Embryonic facial prominence (tissue), 1 donor: ENCODE data around the gene FAM222A.
A peak's percentile ranks its signal among the peaks of the same experiment; 100 is the strongest.

Source experiments
- DNase-seq: peaks from one replicate; pipeline ENCODE4 v3.0.0-alpha.2; 2016; ENCODE audit errors: extremely low spot score

The FAM222A gene

DNA sequence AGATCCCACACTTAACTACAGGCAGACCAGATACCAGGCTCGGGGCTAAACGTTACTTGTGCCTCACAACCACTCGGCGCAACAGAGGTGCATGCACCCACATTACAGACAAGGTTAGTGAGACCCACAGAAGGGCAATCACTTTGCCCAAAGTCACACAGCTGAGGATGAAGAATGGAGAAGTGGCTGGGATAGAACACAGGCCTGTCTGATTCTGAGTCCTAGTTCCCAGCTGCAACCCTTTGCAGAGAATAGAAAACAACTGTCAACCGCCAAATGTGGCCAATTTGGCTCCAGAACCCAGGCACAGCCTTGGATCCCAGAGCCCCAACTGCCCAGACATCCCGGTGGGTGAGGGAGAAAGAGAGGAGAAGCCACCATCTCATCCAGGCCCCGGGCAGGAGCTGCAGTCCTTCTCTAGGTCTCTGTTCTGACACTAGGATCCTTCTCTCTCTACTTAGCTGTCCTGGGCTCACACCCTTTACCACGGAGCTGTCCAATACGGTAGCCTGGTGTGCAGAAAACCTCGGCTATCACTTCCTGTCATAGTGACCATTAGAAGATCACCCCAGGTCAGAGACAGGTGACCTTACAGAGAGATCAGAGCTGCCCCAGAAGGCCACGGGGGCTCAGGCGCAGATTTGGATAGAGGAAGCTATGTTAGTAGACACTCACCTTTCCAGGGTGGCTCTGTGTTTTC, 59.1 kb downstream of the FAM222A start:
- DNase-seq, result no peak

DNA sequence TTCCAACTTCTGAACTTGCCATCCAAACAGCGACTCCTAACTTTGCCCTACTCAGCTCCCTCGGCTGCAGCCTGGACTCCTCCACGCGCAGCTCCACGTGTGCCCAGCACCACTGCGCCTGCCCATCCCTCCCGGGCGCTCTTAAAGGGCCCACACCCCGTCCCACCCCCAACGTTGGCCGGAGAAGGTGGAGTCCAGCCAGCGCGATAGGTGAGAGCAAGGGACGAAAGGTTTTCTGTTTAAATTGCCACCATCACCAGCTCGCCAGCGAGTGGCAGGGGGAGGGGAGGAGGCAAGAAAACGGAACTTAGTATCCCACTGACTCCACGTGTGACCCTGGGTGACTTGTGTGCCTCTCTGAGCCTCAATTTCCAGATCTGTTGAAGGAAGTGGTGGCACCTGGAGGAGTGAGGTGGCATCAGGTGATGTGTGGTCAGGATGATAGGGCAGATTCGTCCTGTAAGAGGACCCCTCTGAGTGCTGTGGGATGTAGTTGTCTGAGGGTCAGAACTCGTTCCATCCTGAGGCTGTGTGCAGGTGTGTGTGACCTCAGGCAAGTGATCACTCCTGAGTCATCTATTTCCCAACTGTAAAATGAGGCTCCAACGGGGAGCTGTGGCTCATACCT, 59.9 kb downstream of the FAM222A start:
- DNase-seq, result no peak

DNA sequence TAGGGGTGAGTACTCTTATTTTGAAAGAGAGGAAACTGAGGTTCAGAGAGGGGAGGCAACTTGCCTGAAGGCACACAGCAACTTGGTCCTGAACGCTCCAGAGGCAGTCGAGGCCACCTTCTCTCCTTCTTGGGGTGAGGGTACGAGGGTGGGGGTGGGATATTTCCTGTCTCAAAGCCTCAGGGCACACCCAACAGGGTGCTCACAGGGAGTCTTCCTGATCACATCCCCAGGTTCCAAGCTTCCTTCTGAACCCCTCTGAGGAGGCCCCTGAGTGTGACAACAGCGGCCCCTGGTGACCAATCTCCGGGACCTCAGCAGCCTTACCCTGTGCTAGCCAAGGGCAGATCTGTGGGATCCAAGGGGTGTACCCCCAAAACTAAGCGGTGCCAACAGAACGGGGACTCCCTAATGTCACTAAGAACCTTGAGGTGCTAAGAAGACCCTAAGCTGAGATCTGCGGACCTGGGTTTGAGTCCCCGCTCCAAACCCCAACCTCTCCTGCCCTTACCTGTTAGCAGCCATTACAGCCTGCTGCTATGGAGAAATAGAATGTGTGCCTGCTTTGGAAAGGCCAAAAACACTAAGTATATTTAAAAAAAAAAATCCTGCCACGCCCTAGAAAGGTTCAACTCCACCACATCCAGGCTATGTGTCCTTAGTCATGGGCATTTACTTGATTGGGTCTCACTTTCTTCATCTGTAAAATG, 61.7 kb downstream of the FAM222A start:
- DNase-seq, result peak; percentile 9

DNA sequence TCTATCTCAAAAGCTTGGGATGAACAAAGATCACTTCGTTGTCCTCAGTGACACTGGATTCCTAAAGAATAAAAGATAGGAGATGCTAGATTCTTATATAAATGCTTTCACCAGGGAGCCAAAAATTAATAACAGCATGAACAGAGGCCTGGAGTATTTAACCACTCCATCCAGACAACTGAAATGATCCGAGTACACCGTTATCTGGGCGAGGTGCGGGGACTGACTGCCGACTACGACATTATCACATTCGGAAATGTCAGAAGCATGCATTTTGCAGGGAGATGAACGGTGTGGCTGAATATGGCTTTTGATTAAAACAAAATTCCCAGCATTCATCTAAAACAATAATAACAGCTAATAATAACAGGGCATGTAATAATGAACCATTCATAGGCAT, 63.0 kb downstream of the FAM222A start:
- no peak for DNase-seq

DNA sequence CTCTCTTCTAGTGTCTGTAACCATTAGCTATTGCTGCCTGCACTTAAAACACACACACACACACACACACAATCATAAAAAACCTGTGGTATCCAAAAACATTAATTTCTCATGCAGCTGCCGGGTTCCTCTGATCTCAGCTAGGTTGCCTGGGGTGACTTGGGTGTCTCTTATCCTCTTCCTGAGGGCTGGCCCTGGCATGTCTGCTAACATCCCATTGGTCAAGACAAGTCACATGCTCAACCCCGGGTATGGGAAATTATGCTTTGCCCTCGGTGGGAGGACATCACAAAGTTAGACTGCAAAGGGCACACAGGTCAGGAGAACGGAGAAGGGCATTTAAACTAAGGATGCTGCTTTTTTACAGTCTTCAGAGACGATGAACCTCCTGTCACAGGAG, 63.9 kb downstream of the FAM222A start:
- no peak for DNase-seq

DNA sequence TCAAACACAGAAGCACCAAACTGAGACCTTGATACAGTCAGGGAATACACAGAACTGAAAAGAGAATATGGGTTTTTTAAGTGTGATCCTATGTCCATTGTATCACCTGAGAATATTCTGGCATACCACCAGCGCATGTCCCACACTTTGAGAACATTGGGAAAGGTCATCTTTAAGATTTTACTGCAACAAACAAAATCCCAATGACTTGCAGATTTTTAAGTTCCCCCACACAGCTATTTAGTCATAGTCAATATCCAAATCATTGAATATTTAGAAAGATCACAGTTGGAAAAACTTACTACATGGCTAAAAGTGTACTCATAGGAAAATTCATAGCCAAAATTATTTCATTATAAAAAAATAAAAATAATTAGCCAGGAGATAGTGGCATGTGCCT, 65.1 kb downstream of the FAM222A start:
- no peak for DNase-seq

DNA sequence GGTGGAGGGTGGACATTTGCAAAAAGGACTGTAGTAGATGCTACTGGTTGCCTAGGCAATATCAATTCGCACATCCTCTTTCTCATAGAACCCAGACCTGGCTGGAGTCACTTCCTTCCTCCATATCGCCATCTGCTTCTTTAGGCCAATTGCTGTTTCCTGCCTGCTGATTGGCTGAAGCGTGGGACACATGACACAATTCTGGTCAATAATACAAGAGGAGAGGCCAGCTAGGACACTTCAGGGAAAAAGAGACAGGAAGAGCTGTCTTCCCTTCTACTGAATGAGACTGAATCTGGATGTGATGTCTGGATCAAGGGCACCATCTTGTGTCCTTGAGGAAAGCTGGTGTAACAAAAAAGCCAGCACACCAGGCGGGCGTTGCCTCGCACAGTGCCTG, 65.8 kb downstream of the FAM222A start:
- DNase-seq, result no peak

DNA sequence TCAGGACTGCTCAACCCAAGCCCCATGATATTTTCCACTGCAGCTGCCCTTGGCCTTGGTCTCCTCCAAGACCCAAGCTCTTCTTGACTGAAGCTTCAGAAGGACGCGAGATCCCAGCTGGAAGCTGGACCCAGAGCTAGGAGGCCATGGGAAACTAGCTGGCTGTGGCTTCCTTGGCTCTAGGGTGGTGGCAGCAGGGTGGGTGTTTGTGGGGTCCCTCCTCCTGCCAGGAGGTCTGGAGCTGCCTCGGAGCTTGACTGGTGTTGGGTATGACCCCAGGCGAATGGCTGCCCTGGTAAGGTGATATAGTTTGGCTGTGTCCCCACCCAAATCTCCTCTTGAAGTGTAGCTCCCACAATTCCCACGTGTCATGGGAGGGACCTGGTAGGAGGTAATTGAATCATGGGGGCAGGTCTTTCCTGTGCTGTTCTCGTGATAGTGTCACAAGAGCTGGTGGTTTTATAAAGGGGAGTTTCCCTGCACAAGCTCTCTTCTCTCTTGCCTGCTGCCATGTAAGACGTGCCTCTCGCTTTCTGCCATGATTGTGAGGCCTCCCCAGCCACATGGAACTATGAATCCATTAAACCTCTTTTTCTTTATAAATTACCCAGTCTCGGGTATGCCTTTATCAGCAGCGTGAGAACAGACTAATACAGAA, 68.2 kb downstream of the FAM222A start:
- no peak for DNase-seq

DNA sequence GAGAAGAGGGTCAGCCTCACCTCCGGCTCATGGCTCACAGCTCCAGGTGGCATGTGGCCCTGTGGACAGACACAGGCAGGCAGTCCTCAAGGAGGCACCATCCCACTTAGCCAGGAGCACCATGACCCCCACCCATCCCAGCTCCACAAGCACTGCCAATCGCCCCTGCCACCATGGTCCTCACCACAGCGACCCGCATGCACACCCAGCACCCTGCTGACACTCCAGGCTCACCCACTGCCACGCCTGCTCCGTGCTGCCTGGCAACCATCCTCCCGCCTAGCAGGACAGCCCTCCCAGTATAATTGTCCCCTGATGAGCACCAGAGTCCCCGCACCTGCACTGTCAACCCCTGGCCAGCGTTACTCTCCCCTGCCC, 68.7 kb downstream of the FAM222A start:
- DNase-seq, result no peak

DNA sequence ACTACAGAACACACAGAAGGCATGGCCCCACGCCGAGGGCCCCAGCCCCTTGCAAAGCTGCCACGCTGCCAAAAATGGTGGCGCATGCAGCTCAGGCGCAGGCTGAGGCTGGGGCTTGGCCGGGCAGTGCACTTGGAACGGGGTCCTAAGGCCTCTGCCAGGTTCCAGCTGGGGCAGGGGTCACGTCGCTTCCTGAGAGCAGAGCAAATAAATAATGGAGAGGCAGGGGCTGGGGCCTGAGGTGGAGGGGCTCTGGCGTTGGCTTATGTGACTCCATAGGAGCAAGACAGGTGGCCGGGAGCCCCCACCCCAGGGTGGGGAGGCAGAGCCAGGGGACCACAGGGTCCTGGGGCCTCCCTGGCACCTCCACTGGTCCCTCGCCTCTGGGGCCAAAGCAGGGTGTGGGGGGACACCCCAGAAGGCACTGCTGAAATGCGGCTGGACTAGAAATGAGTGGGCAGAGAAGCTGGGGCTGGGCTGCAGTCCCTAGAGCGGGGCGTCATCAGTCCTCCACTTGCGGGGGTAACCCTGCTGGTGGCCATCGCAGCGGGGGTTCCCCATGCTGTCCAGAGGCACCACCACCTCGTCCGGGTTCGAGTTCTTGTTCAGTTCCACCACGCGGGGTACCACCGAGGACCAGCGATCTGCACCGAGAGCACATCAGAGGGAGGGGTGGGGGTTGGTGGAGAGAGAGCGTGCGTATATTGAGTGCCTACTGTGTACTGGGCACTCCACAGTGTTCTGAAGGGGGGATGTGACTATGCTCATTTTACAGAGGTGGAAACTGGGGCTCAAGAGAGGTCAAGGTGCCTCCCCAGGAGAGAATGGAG, 69.7 kb downstream of the FAM222A start:
- DNase-seq, result no peak

DNA sequence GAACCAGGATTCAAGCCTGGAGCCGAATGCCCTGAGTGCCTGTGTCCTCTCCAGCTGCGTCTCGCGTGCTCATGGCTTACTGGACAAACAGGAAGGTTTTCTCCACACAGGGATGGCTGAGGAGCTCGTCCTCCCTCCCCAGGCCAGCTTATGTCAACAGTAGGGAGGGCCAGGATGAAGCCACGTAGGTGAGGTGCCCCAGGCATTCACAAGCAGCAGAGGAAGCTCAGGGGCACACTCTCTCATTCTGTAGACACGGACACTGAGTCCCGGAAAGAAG, 70.3 kb downstream of the FAM222A start:
- DNase-seq, result no peak

DNA sequence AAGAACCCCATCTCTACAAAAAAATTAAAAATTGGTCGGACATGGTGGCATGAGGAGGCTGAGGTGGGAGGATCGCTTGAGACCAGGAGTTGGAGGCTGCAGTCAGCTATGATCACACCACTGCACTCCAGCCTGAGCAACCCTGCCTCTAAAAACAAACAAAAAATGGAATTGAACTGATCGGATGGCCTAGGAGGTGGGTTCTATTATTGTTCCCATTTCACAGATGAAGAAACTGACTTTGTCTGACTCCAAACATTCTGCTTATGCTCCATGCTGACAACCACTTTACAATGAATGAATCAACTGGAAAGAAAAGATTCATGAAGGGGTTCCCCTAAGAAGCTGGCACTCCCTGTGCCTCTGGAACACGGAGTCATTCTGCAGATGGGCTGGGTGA, 72.2 kb downstream of the FAM222A start:
- no peak for DNase-seq

DNA sequence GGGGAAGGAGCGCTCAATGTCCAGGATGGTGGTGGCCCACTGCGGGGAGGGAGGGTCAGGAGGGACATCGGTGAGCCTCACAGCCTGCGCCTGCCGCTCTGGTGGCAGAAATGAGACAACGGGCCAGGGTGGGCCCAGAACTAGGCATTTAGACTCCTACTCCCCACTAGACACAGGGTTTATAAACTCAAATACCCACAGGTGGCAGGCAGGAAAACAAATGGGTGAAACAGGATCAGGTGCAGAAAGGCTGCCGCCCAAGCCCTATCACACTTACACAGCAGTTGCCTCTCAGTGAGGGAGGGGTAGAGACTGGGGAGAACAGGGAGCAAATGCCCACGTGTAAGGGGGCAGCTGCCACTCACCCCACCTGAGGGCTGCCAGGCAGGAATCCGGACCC, 73.2 kb downstream of the FAM222A start:
- no peak for DNase-seq

DNA sequence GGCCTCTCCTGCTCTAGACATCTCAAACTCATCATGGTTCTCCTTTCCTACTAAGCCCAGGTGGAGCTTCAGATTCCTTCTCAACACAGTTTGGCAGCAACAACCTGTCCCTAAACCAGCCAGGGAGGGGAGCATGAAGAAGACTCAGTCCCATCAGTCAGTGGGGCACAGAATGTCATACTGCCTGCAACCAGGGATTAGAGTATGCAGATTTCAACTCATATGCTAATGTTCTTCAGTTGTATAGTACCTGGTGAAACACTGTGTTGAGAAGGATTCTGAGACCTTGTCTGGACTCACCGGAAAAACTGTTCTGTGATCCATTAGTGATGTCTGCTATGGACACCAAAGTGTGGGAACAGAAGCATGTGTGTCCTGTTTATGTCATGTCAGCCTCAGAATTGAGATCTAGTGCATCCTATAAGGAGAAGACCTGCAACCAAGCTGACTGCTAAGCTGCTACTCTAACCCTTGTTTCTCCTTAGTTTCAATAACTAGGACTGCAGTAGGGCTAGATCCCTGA, 76.0 kb downstream of the FAM222A start:
- DNase-seq, result no peak

DNA sequence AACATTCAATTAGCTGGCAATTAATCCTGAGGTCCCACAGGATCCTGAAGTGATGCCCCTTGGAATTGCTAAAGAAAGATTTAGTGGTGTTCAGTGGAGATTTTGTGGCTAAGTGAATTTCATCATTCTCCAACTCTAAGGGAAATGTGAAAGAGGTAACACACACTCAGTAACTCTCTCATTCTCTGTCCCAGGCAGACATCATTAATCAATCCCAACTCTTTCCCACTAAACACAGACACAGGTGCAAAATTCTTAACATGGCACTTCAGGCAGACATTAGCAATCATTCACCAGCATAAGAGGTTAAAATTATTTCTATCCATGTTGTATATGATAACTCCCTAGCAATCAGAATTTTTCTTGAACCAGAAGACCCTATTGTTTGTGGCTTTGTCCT, 79.4 kb downstream of the FAM222A start:
- no peak for DNase-seq

DNA sequence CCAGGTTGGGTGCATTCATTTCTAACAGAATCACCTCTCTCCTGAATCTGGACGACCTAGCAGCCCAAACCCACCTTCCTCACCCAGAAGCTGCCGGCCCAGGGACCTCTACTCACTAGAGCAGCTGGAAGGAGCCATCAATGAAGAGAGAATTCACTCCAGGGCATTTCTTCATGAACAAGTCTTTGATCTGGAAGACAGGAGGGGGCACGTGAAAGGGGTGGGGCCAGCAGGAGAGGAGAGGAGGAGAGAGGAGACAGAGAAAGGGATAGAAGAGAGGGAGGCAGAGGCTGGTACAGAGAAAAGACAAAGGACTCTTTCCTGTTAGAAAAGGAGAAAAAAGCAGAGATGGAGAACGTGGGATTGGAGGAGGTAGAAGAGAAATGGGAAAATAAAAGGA, 79.8 kb downstream of the FAM222A start:
- DNase-seq, result no peak

DNA sequence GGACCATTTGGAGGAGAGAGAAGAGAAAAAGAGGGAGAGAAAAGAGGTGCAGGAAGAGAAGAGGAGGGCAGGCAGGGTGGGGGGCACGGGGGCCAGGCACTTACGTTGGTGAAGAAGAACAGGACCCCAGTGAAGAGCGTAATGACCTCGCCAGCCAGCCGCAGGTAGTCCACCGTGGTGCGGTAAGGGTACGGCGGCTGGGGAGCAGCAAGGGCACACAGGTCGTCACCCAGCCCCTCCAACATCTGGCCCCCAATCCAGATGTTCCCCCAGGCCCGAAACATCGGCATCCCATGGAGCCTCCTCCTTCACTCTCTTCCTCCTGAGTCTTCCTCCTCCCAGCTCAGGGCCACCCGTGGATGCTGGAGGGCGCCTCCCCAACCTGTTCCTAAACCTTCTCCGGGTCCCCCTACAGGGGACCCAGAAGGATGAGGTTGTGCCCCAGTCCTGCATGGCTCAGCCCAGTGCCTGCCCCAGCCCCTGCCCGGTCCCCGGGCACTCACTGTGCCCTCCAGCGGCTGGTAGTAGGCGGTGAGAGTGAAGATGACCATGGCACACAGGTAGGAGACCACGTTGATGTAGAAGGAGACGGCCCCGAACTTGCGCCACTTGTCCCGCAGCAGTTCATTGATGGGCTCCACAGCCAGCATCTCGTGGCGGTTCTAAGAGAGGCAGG, 80.3 kb downstream of the FAM222A start:
- no peak for DNase-seq

DNA sequence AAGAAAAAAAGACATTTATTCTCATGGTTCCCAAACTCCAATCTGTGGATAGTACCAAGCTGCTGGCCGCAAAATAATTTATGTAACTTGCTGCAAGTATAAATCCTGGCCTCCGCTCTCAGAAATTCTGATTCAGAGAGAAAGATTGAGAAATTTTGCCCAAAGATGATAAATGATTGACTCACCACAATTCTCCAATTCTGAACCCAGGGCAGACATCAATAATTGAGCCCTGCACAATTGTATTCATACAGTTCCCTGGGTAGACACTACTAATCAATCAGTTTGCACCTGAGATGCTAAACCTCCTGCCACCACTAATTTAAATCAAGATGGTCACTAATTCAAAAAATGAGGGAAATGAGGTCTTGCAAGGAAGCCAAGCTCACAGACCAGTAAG, 81.4 kb downstream of the FAM222A start:
- no peak for DNase-seq

DNA sequence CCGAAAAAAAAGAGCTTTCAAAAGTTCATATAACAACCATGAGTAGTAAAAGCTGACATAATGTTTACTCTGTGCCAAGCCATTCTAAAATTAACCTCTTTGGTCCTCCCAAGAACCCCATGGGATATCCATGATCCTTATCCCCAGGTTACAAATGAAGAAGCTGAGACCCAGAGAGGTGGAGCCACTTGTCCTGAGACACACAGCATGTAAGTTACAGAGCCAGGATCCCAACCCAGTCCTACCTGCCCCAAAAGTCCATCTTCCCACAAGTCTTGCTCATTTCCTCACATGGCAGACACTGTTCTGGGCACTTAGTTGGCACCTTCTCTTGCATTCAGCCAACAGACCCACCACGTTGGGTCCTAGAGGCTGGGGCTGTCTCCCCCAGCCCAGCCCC, 82.4 kb downstream of the FAM222A start:
- no peak for DNase-seq

DNA sequence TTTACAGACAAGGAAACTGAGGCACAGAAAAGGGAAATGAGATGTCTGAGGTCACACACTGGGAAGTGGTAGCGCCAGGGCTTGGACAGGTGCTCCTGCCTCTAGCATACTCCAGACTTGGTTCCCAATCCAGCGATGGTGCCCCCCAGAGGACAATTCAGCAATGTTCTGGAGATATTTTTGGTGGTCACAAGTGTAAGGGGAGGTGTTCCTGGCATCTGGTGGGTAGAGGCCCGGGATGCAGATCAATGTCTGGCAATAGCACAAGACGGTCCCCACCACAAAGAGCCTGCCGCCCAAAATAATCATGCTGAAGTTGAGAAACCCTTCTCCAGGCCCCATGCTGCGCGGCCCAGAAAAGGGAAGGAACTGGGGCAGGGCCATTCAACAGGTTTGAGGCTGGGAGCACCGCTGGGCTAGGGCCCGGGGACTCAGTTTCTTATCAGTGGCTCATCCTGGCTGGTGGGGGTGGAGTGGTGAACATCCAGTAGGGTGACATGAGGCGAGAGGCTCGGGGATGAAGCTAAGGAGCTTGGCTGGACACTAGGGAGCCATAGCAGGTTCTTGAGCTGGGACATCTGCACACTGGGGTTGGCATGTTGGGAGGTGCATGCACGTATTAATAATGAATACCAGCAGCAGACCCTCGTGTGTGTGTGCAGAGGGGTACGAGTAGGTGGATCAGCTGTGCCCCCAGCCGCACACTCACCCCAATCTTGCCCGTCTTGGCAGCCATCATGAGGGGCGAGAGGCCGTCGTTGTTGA, 84.5 kb downstream of the FAM222A start:
- no peak for DNase-seq

DNA sequence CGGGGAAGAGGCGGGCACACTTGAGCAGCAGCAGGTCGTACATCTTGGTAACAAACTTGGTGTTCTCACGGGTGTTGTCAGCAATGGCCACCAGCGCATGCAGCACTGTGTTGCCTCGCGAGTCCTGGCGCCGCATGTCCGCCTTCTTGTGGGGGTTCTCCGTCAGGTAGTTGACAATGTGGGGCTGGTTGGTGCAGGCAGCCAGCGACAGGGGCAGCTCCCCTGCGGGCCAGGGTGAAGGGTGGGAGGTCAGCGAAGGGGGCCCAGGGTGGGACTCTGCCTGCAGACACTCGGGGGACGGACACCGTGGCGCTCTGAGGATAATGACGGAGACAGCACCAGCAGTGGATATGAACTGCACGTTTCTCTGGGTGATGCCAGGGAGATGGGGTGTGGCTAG, 85.1 kb downstream of the FAM222A start:
- DNase-seq, result no peak
